DND-41 (cell line): ENCODE results near the gene SEMA4G.

Experiments used
- CTCF ChIP-seq: IDR thresholded peaks from 2 replicates; pipeline ENCODE4 v1.5.1; 2012; ENCODE audit warnings: borderline replicate concordance, low read length, moderate library complexity, mild to moderate bottlenecking; ENCODE audit not compliant: poor library complexity, severe bottlenecking; ENCODE audit errors: extremely low read depth
- EZH2 ChIP-seq: IDR thresholded peaks from 3 replicates; pipeline ENCODE4 v1.6.1; 2012; ENCODE audit warnings: borderline replicate concordance, low read depth, mild to moderate bottlenecking, moderate library complexity, low read length, inconsistent platforms; ENCODE audit not compliant: severe bottlenecking

- peak; percentile 66 for TF ChIP-seq CTCF
- no peak for TF ChIP-seq EZH2
Measured at GRCh38 chr10:100934084-100934659, 35.1 kb upstream of the SEMA4G start.
